Measurements from ENCODE around the gene ZNF236. TPM values are rescaled to one million over a fixed set of nuclear protein-coding genes. Genes with fewer than 3 reads are reported as not detected.
"Not testable (repeated sequence)": the region's sequence is repeated elsewhere in the genome, so short reads cannot be mapped to it uniquely, and the experiment has no call there.

ZNF236 gene
- polyA plus RNA-seq, 10 donors, result 4.8 to 9.0 (median 6.5) TPM

GRCh38 chr18:76944346-76944745 lies 122.0 kb downstream of the ZNF236 start:
- not testable (repeated sequence) for DNase-seq

- DNase-seq, result no peak
Measured at GRCh38 chr18:76948345-76948744, 126.0 kb downstream of the ZNF236 start.

DNA sequence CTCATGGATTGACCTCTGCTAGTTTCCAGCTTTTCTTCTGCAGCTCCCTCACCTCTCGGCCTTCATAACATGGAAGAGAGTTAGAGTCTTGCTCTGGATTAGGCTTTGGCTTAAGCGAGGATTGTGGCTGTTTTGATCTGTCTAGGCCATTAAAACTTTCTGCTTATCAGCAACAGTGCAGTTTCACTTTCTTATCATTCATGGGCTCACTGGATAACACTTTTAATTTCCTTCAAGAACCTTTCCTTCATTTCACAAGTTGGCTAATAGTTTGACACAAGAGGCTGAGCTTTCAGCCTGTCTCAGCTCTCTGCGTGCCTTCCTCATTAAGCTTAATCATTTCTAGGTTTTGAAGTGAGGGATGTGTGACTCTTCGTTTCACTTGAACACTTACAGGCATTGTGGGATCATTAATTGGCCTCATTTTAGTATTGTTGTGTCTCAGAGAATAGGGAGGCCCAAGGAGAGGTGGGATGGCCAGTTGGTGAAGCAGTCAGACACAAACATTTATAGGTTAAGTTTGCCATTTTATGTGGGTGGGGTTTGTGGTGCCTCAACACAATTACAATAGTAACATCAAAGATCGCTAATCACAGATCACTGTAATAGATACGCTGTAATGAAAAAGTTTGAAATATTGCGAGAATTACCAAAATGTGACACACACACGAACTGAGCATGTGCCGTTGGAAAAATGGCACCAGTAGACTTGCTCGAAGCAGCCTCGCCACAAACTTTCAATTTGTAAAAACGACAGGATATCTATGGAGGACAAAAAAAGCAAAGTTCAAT lies 129.3 kb downstream of the ZNF236 start:
- DNase-seq, result no peak

DNA sequence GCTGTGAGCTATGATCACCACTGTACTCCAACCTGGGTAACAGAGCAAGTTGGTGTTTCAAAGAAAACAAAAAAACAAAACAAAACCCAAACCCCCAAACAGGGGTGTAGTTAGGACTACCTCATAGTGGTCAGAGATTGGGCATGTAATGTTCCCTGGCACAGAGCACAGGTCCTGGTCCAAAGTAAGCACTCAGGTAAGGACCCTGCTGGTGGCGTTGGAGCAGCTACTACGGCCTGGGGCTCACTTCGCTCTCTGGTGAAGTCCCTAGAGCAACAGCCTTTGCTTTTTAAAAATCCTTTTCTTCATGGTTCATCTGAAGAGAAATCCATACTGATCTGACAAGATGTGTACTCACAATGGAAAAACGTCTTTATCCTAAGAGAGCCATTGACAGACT lies 130.4 kb downstream of the ZNF236 start:
- no peak for DNase-seq

DNA sequence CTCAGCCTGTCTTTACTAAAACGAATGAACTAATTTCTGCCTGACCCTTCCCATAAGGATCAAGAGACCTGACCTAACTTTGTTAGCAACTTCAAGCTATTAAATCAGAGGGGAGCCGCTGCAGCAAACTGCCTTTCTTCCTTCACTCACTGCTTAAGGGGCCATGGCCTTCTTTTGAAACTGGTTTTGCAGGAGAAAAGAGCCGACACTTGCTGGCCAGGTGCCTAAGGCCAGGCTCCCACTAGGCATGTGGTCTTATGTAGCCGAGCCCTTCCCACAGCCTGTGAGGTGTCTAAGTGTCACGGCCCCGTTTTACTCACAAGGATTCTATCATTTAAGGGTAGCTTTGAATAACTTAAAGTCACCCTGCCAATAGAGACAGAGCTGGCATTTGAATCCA lies 130.8 kb downstream of the ZNF236 start:
- no peak for DNase-seq

- peak in 2 of 3 donors; percentile 69 to 80 for DNase-seq
Measured at GRCh38 chr18:76953583-76954233, 131.4 kb downstream of the ZNF236 start.

GRCh38 chr18:76955524-76956170 lies 133.3 kb downstream of the ZNF236 start:
- DNase-seq, result no peak

GRCh38 chr18:76956648-76957047 lies 134.3 kb downstream of the ZNF236 start:
- no peak for DNase-seq

GRCh38 chr18:76957384-76958355 lies 135.3 kb downstream of the ZNF236 start:
- no peak for DNase-seq

DNA sequence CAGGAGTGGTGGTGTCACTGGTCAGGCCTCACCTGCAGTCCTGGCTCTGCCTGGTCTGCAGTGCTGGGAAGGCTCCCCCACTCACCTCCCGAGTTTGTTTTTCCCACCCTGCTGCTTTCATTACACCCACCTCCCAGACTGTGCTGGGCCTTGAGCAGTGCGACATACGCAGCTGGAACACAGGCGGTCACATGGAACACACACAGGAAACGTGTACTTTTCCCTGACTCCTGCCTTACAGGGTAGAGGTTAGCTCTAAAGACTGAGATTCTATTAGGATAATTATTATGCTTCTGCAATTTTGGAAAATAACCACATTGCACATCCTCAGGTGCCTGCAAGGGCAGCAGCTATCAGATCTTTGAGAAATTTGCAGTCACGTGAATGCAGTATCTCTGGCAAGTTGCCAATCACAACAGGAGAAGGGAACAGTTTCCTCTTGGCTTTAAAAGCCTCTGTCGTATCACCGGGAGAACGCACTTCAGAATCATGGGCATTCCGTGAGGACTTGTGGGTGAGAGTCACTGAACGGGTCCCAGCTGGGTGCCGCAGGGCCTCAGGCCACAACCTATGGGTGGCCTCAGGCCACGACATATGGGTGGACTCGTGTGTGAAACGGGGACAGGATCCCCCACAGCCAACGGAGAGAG lies 136.5 kb downstream of the ZNF236 start:
- no peak for DNase-seq

GRCh38 chr18:76959605-76960004 lies 137.2 kb downstream of the ZNF236 start:
- no peak for DNase-seq

DNA sequence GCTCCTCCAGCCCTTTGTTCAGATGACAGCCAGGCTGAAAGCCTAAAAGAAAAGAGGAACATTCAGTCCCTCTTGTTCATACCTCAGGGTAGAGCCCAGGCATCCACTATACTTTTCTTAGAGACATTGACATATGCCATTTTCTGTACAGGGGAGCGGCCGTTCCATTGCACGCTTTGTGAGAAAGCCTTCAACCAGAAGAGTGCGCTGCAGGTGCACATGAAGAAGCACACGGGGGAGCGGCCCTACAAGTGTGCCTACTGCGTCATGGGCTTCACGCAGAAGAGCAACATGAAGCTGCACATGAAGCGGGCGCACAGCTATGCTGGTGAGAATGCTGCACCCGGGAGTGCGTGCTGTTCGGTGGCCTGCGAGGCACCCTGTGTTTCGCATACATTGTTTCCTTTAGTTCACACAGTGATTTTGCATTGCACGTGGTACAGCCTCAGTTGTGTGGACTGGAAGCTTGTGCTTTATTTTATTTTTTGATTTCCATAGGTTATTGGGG lies 138.2 kb downstream of the ZNF236 start:
- DNase-seq, result no peak

DNA sequence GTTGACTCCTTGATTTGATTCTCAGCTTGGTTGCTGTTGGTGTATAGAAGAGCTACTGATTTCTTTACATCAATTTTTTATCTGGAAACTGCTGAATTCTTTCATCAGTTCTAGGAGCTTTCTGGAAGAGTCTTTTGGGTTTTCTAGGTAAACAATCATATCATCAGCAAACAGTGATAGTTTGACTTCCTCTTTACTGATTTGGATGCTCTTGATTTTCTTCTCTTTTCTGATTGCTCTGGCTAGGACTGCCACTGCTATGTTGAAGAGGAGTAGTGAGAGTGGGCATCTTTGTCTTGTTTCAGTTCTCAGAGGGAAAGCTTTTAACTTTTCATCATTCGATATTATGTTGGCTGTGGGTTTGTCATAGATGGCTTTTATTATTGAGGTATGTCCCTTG lies 140.5 kb downstream of the ZNF236 start:
- no peak for DNase-seq

DNA sequence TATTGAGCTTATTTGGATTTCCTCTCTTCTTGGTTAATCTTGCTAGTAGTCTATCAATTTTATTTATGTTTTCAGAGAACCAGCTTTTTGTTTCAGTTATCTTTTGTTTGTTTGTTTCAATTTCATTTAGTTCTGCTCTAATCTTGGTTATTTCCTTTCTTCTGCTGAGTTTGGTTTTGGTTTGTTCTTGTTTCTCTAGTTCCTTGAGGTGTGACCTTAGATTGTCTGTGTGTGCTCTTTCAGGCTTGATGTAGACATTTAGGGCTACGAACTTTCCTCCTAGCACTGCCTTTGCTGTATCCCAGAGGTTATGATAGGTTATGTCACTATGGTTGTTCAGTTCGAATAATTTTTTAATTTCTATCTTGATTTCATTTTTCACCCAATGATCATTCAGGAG lies 141.6 kb downstream of the ZNF236 start:
- DNase-seq, result no peak

GRCh38 chr18:76965555-76966151 lies 143.3 kb downstream of the ZNF236 start:
- not testable (repeated sequence) for DNase-seq

- DNase-seq, result not testable (repeated sequence)
Measured at GRCh38 chr18:76967299-76967698, 144.9 kb downstream of the ZNF236 start.

DNA sequence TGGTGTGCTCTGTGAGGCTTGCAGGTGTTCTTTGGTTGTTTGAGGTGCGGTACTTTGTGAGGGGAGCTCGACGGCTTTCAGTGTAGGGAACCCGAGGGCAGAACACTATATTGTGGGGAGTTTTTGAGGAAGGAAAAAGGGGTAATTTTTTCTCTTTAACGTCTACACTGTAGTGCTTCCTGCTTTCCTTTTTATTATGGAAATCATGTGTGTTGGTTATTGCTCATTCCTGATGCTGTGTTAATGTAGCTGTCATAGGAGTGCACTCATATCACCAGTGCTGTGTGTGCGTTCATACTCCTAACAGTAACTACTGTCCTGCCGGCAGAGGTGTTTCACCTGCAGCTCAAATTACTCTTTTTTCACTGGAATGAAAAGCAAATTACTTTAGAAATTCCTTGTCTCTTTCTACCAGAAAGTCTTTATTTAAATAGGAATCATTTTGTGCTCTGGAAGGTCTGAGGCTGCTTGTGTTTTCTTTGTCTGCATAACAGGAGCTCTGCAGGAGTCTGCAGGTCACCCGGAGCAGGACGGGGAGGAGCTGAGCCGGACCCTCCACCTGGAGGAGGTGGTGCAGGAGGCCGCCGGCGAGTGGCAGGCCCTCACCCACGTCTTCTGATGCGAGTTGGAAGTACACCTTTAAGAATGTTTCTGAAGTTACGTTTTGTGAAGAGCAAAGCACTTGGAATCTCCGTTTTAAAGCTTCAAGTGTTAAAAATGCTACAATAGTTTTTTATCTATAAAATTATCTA lies 145.5 kb downstream of the ZNF236 start:
- DNase-seq, result no peak

- DNase-seq, result no peak
Measured at GRCh38 chr18:76970770-76971559, 148.6 kb downstream of the ZNF236 start.

DNA sequence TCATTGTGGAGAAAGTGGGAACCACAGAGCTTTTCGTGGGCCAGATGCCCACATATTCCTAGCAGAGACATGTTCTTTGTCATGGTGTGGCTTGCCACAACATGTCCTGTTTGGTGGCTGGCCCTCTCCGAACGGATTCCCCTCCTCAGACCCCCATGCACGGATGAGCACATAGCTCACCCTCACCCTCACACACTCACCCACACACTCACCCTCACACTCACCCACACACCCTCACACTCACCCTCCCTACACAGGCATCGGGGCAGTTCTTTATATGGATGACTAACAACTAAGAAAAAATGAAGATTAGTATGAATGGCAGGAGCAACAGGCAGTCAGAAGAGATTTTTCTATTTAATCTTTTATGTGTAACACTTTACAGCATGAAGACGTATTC lies 149.9 kb downstream of the ZNF236 start:
- no peak for DNase-seq

Measured in muscle of back (tissue), 11 donors.